Common myeloid progenitor, CD34-positive (primary cell): ENCODE measurements around the gene UGT1A7.

ENCODE experiments used
- CTCF ChIA-PET: fragments of 350-600 bp; sonication (Branson Sonifier 250); formaldehyde crosslinking; loops from one replicate; lab custom pipeline; 2021; ENCODE audit warnings: antibody characterized with exemption; lab: Charles Lee
- POLR2A ChIA-PET: fragments of 350-600 bp; sonication (Branson Sonifier 250); formaldehyde crosslinking; loops from one replicate; lab custom pipeline; 2021; ENCODE audit warnings: antibody characterized with exemption; lab: Charles Lee
- DNase-seq, 3 donors: peaks; one replicate each; pipeline versions ENCODE4 v3.0.0 to v3.0.0-alpha.2; 2013
- H3K27ac ChIP-seq, 2 experiments: 1 replicate in 1 of 2; 2 replicates in 1 of 2; pipeline ENCODE4 v1.7.0; 2013; ENCODE audit warnings: inconsistent platforms in 2 of 2, low read length in 2 of 2, mild to moderate bottlenecking in 2 of 2, low read depth in 1 of 2, moderate library complexity in 1 of 2; ENCODE audit not compliant: severe bottlenecking in 2 of 2, insufficient read depth in 1 of 2, poor library complexity in 1 of 2
- H3K27me3 ChIP-seq, 5 experiments: replicated peaks in 2 of 5; 1 replicate in 3 of 5; 2 replicates in 2 of 5; pipeline versions ENCODE4 v1.6.1 to v1.7.0; 2013; ENCODE audit warnings: low read length in 4 of 5, mild to moderate bottlenecking in 2 of 5, moderate library complexity in 2 of 5, inconsistent platforms in 1 of 5; ENCODE audit not compliant: insufficient read depth in 5 of 5, control insufficient read depth in 4 of 5
- H3K36me3 ChIP-seq, 4 experiments: 1 replicate in 2 of 4; 2 replicates in 2 of 4; pipeline versions ENCODE4 v1.6.1 to v1.7.0; 2013; ENCODE audit warnings: low read length in 3 of 4, control low read depth in 1 of 4, mild to moderate bottlenecking in 1 of 4; ENCODE audit not compliant: control insufficient read depth in 4 of 4, insufficient read depth in 4 of 4
- H3K4me1 ChIP-seq, 4 experiments: 1 replicate in 3 of 4; 2 replicates in 1 of 4; pipeline versions ENCODE4 v1.6.1 to v1.7.1; 2013; ENCODE audit warnings: low read length in 3 of 4, mild to moderate bottlenecking in 3 of 4, control low read depth in 1 of 4, inconsistent platforms in 1 of 4, moderate library complexity in 1 of 4; ENCODE audit not compliant: control insufficient read depth in 4 of 4, insufficient read depth in 4 of 4; ENCODE audit errors: control extremely low read depth in 1 of 4
- H3K4me3 ChIP-seq, 7 experiments: 1 replicate in 4 of 7; 2 replicates in 3 of 7; pipeline versions ENCODE4 v1.5.1 to v1.7.0; 2013; ENCODE audit warnings: mild to moderate bottlenecking in 7 of 7, low read length in 6 of 7, moderate library complexity in 6 of 7, inconsistent platforms in 2 of 7, low read depth in 2 of 7, control low read depth in 1 of 7; ENCODE audit not compliant: insufficient read depth in 4 of 7, control insufficient read depth in 1 of 7; ENCODE audit errors: extremely low read depth in 1 of 7
- H3K9me3 ChIP-seq, 5 experiments: 1 replicate in 4 of 5; 2 replicates in 1 of 5; pipeline versions ENCODE4 v1.6.1 to v1.7.1; 2013; ENCODE audit warnings: low read length in 4 of 5, mild to moderate bottlenecking in 2 of 5, inconsistent platforms in 1 of 5, low read depth in 1 of 5, moderate library complexity in 1 of 5; ENCODE audit not compliant: control insufficient read depth in 4 of 5, insufficient read depth in 2 of 5; ENCODE audit errors: control extremely low read depth in 1 of 5
- WGBS: methylation state at CpG from one replicate; pipeline ENCODE4 v1.1.5; 2013; ENCODE audit not compliant: insufficient coverage; 5-methylcytosine and 5-hydroxymethylcytosine counted together

The UGT1A7 gene

GRCh38 chr2:233817361-233817911, 135.7 kb downstream of the UGT1A7 start:
- no peaks in the 10 kb centered on the region for H3K9me3 ChIP-seq
- ChIA-PET POLR2A (interaction anchor here (0.7 kb wide), 1 partner anchor 33 kb away, joined by 3 read pairs; no protein-coding TSS in a partner anchor), CTCF (no interaction called here)
- H3K36me3 ChIP-seq: no peaks in the 10 kb centered on the region
- H3K27ac ChIP-seq: no peak overlapping the region
- no peak for DNase-seq
- H3K27me3 ChIP-seq: peaks cover 0 to 4% (median 0%) of the 10 kb centered on the region in 5 experiments
- H3K4me1 ChIP-seq: no peaks in the 10 kb centered on the region
- no peak overlapping the region for H3K4me3 ChIP-seq
- 92% methylated on average over 3 of the region's 3 CpGs for WGBS

- H3K27ac ChIP-seq: no peak overlapping the region
- ChIA-PET CTCF (no interaction called here), POLR2A (interaction anchor here (0.7 kb wide), 1 partner anchor 32 kb away, joined by 3 read pairs; no protein-coding TSS in a partner anchor)
- no peak for DNase-seq
- H3K36me3 ChIP-seq: no peaks in the 10 kb centered on the region
- no peaks in the 10 kb centered on the region for H3K9me3 ChIP-seq
- no peak overlapping the region for H3K4me3 ChIP-seq
- H3K4me1 ChIP-seq: no peaks in the 10 kb centered on the region
- WGBS: 100% methylated on average over 11 of the region's 11 CpGs
- peaks cover 0 to 4% (median 0%) of the 10 kb centered on the region in 5 experiments for H3K27me3 ChIP-seq
Measured at GRCh38 chr2:233817995-233818638, 136.4 kb downstream of the UGT1A7 start.

- no peak overlapping the region for H3K4me3 ChIP-seq
- no peak overlapping the region for H3K27ac ChIP-seq
- no peaks in the 10 kb centered on the region for H3K4me1 ChIP-seq
- H3K36me3 ChIP-seq: no peaks in the 10 kb centered on the region
- no peak for DNase-seq
- H3K27me3 ChIP-seq: peaks cover 0 to 4% (median 0%) of the 10 kb centered on the region in 5 experiments
- H3K9me3 ChIP-seq: no peaks in the 10 kb centered on the region
- WGBS: 77% methylated on average over 10 of the region's 17 CpGs
- ChIA-PET CTCF (no interaction called here), POLR2A (no interaction called here)
Measured at GRCh38 chr2:233818639-233819621, 137.2 kb downstream of the UGT1A7 start.

GRCh38 chr2:233819884-233820773, 138.4 kb downstream of the UGT1A7 start:
- H3K27ac ChIP-seq: no peak overlapping the region
- ChIA-PET CTCF (no interaction called here), POLR2A (interaction anchor here (0.7 kb wide), 1 partner anchor 10 kb away, joined by 3 read pairs; no protein-coding TSS in a partner anchor)
- no peaks in the 10 kb centered on the region for H3K36me3 ChIP-seq
- H3K4me1 ChIP-seq: no peaks in the 10 kb centered on the region
- H3K9me3 ChIP-seq: no peaks in the 10 kb centered on the region
- no peak overlapping the region for H3K4me3 ChIP-seq
- DNase-seq: no peak
- WGBS: 91% methylated on average over 14 of the region's 18 CpGs
- no peaks in the 10 kb centered on the region for H3K27me3 ChIP-seq

GRCh38 chr2:233820774-233821105, 139.0 kb downstream of the UGT1A7 start:
- DNase-seq: no peak
- no peaks in the 10 kb centered on the region for H3K27me3 ChIP-seq
- H3K27ac ChIP-seq: no peak overlapping the region
- ChIA-PET POLR2A (interaction anchor here (0.7 kb wide), 1 partner anchor 9 kb away, joined by 3 read pairs; no protein-coding TSS in a partner anchor), CTCF (no interaction called here)
- H3K9me3 ChIP-seq: no peaks in the 10 kb centered on the region
- H3K4me1 ChIP-seq: no peaks in the 10 kb centered on the region
- WGBS: 93% methylated on average over 3 of the region's 6 CpGs
- no peak overlapping the region for H3K4me3 ChIP-seq
- H3K36me3 ChIP-seq: no peaks in the 10 kb centered on the region

GRCh38 chr2:233821196-233821595, 139.5 kb downstream of the UGT1A7 start:
- Histone ChIP-seq H3K4me3 (no peak overlapping the region), H3K9me3 (no peaks in the 10 kb centered on the region), H3K4me1 (no peaks in the 10 kb centered on the region), H3K27ac (no peak overlapping the region), H3K36me3 (no peaks in the 10 kb centered on the region), H3K27me3 (no peaks in the 10 kb centered on the region)
- WGBS: 100% methylated on average over 3 of the region's 3 CpGs
- CTCF ChIA-PET: no interaction called here
- no peak for DNase-seq
- POLR2A ChIA-PET: no interaction called here
